ENCODE data around the gene RFPL2.

GRCh38 chr22:32175115-32175514 is 29.8 kb downstream of the RFPL2 start:
- no peak for TF ChIP-seq POLR2AphosphoS5 (IDR thresholded peaks at IDR 0.05; ENCODE audit: low read depth, low read length)
- no peak for TF ChIP-seq POLR2A (IDR thresholded peaks at IDR 0.05; ENCODE audit: low read depth, low read length)
- TF ChIP-seq TAF1 (IDR thresholded peaks at IDR 0.05; ENCODE audit: borderline replicate concordance, low read depth, low read length) = no peak

Measured in GM12892 (cell line).